OCI-M2 (cell line): Measurements from ENCODE around the gene SMURF2.

ENCODE experiments used
- DNase-seq: peaks from one replicate; lab custom pipeline; 2025; ENCODE audit not compliant: unreplicated experiment; lab: John Stamatoyannopoulos, UW

SMURF2 gene

DNA sequence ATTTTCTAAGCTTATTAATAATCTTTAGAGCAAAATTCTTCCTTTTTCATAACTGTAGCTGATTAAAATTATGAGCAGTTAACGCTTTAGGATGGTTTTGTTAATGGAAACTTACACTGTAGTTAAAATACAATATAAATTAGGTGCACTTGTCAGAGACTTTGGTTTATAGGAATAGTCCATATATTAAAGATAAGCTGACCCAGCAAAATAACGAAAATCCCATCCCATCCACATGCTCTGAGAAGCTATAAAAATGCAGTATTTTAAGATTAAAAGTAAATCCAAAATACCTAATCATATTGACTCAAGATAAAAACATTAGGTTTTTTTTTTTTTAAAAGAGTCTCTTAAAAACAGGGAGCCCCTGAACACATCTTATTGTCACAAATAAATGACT lies 117.4 kb downstream of the SMURF2 start:
- no peak for DNase-seq

DNA sequence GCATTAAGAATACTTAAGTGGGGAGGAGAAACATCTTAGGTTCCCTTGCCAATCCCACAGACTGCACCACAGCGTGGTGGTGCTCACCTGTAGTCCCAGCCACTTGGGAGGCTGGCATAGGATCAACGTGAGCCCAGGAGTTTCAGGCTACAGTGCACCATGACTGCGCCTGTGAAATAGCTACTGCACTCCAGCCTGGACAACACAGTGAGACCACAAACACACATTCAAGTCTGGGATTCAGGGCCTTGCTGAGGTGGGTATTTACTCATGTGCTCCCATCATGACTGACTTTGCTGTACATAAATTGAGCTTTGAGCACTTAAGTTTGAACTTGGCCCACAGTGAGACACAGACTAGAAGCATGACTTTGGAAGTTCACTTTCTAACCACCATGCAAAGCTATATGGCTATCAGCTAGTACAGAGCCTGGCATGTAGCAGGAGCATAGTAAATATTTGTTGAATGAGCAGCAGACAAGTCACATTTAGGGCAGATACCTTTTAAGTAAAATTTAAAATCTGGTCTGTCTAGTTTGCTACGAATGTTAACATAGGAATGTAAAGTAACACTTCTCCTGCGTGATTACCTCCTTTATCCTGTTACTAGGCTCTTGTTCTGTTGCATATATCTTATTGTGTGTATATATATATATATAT lies 121.9 kb downstream of the SMURF2 start:
- DNase-seq = no peak

DNA sequence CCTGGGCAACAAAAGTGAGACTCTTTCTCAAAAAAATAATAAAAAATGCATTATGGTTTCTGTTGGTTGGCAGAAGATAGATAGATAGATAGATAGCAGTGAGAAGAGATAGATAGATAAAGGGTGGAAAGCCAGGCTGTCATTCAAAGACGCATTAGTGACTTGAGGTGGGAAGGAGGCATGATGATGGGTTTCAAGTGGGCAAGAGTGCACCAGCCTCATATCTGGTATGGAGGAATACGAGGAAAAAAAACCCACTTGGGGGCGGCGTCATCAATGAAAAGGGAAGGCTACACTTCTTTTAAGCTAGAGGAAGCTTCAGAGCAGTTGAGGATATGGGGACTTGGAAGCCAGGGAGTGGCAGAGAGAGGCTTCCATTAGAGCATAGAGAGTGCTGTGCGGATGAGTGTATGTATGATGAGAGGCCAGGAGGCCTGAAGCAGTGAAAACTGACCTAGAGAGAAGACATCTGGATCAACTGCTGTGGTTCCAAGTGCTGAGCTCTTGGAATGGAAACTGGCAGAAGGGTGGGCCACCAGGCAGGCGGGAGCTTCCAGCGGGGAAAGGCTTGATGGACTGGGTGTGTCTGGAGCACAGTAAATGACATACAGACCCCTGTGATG lies 123.5 kb downstream of the SMURF2 start:
- no peak for DNase-seq

DNA sequence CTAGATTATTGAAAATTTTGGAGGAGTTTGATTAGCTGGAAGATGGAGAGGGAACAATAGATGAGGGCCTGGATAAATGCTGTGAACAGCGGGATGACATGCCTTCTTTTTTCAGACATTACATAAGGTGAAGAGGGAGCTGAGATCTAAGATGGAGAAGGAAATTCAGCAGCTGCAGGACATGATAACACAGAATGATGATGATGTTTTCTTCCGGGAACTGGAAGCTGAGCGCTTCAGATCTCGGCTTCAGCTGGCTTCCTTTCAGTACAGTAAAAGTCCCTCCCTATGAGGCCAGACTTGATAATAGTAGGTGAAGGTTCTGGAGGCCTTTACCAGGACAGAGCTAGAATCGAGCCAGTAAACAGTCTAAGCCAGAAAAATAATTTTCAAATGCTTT lies 124.6 kb downstream of the SMURF2 start:
- no peak for DNase-seq

DNA sequence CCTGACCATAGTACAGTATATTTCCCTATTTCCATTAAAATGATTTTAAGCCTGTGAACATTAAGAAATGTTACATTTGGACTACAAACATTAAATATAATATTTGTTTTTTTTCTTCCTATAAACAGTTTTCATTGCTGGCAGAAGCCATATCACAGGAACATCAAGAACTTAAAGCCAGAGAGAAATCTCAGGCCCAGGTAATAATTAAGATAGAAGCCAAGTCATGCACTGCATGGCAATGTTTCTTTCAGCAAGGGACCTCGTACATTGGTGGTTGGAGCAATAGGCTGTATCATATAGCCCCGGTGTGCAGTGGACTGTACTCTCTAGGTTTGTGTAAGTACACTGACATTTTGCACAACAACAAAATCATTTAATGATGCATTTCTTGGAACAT lies 125.2 kb downstream of the SMURF2 start:
- DNase-seq = no peak

DNA sequence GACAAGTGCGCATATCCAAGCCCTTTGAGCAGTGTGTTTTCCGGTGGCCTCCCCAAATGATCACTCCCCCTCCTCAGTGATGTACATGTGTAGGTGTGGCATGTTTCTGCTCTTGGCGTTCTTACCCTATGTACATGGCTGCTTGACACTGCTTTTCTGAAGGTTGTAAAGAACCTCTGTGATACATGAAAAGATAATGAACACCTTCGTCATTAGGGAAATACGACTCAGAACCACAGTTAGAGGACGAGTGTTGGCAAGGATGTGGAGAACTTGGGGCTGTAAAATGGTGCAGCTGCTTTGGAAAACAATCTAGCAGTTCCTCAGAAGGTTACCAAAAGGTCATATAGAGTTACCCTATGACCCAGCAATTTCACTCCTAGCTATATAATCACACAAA lies 126.8 kb downstream of the SMURF2 start:
- DNase-seq = no peak

DNA sequence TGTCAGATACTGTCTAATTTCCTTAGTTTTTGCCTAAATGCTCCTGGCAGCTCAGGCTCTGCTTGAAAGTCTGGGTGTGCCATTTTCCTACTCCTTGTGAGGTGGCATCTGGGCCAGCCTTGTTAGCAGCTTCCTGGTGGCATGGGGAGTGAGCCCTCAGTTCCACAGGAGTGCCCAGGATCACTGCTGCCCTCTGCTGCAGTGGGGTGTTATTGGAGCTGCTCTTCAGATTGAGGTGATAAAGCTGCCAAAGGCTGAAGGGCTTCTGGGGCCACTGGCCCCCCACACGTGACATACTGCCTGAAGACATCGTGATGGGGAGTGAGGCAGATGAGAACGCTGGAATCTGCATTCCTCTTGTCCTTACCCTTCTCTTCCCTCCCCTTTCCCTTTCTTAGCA lies 127.9 kb downstream of the SMURF2 start:
- DNase-seq = no peak

DNA sequence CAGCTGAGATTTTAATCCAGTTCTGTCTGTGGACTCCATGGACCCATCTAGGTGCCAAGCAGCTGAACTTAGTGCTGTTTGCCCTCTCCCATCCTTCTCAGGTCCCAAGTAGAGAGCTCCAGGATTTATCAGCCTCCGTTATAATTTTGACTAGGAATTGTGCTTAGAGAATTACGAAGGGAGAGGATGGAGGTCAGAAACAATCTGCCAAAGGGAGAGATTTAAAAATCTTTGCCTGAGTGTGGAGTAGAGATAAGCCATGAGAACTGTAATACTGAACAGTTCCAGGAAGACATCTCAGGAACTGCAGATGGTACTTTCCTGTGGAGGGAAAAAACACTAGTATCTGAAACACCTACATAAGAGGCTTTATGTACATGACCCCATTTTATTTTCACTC lies 128.3 kb downstream of the SMURF2 start:
- no peak for DNase-seq

DNA sequence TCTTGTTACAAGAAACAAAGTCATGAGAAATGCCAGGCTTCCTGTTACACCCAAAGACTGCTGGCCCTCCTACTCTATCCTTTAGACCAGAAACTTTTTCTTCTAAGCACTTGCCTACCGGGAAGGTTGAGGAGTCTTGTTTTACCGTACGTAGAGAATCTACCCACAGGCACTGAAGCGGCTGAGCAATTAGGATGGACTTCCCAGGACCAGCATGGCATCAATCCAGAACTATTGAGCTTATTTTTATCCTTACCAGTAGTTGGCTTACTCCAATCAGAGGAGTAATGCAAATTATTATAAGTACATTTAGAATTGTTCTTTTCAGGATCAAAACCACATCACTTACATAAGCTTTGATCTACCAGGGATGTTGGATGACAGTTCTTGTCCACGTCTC lies 129.7 kb downstream of the SMURF2 start:
- DNase-seq = no peak

DNA sequence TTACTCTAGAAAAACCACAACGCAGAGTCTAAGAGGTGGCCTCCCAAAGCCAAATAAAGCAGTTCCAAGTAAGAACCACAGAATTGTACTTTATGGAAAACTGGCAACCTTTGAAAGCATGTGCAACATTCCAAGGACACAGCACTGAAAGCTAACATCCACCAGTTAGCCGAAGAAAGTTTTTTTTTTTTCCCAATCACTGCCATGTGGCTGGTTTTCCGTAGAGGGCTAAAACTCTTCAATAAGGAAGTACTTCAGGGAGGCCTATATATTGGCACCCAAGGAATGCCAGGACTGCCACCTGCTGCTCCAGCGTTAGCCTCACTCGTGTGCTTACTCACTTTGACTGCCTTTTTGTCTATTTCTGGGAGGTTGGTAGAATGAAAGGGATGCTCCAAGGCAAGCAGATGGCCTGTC lies 130.1 kb downstream of the SMURF2 start:
- no peak for DNase-seq

DNA sequence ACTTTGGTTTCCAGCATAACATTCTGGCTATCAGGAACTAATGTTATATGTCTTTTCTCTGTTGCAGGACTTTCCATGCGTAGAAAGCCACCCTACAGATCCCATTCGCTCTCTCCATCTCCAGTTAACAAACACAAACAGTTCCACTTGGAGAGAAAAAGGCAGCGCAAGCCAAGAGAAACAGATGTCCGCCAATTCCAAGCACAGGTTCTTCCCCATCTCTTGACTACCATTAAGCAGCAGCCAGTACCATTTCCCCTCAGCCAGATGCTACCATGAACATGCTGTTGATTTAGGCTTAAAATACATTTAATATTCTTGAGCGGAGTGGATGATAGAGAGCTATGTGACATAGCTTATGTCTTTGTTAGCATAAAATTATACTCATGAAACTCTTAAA lies 132.9 kb downstream of the SMURF2 start:
- DNase-seq = no peak

DNA sequence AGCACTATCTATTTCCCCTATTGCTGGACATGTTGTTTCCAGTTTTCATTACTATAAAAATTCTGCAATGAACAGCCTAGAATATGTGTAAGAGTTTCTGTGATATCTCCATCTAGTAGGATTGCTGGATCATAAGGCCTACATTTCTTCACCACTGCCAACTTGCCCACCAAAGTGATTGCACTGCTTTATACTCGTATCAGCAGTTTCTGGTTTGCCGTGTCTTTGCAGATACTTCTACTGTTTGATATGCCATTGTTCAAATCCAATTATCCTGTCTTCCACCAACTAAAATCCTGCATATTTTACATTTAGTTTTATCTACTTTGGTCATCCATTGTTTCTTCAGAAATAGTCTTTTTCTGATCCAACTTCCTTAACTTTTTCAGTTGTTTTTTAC lies 134.2 kb downstream of the SMURF2 start:
- DNase-seq = no peak

DNA sequence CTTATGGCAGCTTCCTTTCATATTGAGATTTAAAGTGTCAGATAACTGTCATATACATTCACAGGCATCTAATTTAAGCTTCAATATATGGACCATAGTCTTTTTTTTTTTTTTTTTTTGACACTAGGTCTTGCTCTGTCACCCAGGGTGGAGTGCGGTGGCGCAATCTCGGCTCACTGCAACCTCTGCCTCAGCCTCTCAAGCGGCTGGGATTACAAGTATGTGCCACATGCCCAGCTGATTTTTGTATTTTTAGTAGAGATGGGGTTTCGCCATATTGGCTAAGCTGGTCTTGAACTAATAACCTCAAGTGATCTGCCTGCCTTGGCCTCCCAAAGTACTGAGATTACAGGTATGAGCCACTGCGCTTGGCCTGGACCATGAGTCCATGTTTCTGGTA lies 141.7 kb downstream of the SMURF2 start:
- DNase-seq = no peak

DNA sequence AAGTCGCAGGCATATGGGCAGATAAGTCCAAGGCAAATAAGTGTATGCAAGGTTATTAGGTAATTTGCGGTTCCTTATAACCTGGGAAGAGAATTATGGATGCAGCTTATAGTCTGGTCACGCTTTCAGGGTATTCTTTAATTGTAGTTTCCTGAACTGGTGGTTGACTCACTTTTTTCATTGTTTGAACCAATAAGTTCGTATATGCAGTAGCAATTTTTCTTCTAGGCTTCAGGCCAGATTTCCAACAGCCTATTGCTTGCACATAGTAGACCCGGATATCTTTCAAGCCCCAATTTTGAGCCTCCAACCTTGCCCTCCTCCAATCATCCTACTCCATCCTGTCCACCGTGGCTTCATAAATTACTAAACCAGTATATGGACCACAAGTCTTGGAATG lies 142.5 kb downstream of the SMURF2 start:
- no peak for DNase-seq

DNA sequence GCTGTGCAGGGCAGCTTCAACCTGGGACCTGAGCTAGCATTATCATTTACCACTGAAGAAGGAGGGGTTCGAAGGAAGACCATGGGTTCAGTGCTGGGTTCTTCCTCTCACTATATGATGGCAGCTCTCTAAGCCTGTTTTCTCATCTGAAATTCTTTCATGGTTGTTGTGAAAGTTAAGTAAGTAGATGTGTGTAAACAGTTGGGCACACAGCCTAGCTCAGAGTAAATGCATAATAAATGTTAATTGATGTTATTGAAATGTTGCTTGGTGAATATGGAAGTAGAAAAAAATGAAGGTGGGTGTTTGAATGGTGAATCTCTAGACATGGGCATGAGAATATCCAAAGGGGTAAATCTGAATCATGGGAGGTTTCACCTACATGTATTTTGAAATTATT lies 146.3 kb downstream of the SMURF2 start:
- no peak for DNase-seq

DNA sequence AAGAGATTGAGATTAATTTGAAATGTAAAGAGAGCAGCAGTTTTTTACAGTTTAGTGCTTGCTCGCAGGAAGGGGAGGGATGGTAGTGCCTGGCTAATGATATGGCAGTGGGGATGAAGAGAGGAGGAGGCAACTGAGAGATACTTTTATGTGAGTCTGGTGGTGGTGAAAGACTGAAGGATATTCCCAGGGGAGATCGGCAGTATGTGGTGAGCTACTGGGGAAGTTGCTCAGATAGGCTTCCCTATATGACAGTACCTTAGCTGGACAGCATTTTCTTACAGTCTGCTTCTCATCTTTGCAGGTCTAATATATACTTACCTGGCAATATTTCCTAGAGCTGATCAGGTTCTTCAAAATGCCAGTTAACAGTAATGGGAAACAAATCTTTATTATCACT lies 146.7 kb downstream of the SMURF2 start:
- DNase-seq = no peak

DNA sequence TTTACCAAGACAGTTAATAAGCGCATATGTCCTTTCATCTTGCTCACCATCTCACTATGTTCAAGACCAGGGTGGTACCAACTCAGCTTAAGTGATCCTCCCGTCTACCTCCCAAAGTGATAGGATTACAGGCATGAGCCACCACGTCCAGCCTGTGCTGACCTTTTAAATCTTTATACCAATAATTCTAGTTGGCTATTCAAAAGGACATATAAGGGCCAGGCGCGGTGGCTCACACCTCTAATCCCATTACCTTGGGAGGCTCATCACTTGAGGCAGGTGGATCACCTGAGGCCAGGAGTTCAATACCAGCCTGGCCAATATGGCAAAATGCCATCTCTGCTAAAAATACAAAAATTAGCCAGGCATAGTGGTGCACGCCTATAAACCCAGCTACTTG lies 152.9 kb downstream of the SMURF2 start:
- no peak for DNase-seq

DNA sequence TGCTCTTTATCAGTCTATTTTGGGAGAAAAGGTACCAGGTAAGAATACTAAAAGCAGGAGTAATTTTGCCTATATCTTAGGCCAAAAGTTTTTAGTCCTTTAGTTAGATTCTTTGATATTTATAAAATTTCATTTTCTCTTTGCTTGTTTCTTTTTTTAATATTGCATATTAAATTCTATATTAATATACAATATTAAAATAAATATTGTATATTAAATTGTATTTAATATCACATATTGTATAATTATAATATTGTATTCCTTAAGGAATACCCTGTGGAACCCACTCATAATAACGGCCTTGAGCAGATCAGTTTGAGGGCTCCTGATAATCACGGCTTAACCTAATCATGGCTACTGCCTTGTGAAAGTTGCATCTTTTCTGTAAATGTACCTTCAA lies 153.4 kb downstream of the SMURF2 start:
- DNase-seq = no peak

DNA sequence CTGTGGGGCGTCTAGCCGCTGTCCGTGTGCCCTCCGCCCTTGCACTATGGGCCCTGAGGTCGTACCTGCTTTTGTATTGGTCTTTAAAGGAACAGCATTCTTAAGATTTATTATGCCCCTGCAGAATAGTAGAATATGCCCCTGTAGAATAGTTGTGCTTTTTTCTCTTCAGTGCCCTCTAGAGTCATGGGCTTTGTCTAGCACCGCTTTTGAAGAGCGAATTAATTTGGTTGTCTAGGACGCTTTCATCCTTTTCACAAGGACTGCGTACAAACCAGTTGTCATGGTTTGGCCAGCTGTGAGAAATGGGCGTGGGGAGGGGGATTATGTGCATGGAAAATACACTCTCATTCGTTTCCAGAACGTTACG lies 154.7 kb downstream of the SMURF2 start:
- DNase-seq = no peak

DNA sequence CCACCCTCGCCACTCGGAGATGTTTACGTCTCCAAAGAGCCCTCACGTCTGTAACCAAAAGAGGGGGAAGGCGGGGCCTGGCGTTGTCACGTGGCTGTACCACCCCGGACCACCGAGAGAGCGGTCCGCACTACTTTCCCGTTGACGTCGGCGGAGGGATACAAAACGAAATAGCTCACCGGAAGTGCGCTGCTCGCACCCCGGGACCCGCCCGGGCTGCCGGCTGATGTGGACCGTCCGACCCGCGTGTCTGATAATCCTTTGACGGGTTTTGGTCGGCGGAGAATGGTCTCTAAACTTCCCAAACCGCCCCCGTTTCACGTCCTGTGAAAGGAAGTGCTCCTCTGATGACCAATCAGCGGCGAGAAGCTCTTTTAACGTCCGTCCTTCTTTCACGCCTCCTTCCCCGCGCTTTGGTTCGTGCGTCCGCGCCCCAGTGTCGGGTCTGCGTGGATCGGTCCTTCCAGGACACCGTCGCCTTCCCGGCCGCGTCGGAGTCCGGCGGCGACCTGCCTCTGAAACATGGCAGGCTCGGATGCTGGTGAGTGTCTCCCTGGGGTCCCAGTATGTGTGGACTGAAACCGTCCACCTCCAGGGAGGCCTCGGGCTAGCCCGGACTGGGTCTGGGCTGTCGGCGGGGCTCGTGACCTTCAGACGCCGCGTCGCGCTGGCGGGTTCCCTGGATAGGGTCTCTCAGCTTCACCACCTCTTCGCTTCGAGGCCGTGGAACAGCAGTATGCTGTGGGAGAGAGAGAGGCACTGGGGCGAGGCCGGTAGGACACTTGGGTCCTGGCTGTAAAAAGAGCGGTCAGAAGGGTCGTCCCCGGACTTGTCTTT lies 155.3 kb downstream of the SMURF2 start, which contains the start of gene CEP95:
Gene CEP95, plus strand, starts transcription at position 402 of the 837 bp plus-strand sequence. Its CDS starts 121 bp downstream, at position 523.
- DNase-seq = peak; percentile 92

DNA sequence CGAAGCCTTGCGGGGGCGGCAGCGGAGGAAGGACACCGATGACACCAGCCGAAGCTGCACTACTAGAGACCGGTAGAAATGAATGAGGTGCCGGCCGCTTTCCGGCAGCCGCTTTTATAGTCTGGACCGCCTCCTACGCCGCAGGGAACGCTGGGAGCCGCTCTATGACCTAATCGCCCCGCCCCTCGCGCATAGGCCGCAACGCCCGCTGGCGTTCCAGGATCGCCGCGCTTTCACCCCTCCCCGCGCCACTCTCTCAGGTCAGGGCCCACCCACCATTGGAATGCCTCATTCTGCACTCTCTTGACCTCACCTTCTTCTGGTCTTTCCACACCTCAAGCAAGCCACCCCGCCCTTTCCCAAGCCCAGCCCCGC lies 155.9 kb downstream of the SMURF2 start, which contains the start of gene DDX5:
Gene DDX5, minus strand, starts transcription at position 89 of the 375 bp plus-strand sequence. CDS start 170 bp downstream, outside the sequence.
- peak; percentile 92 for DNase-seq
